ENCODE data around the gene CNTROB. TPM values are rescaled to one million over a fixed set of nuclear protein-coding genes. Genes with fewer than 3 reads are reported as not detected.

Gene CNTROB, protein sequence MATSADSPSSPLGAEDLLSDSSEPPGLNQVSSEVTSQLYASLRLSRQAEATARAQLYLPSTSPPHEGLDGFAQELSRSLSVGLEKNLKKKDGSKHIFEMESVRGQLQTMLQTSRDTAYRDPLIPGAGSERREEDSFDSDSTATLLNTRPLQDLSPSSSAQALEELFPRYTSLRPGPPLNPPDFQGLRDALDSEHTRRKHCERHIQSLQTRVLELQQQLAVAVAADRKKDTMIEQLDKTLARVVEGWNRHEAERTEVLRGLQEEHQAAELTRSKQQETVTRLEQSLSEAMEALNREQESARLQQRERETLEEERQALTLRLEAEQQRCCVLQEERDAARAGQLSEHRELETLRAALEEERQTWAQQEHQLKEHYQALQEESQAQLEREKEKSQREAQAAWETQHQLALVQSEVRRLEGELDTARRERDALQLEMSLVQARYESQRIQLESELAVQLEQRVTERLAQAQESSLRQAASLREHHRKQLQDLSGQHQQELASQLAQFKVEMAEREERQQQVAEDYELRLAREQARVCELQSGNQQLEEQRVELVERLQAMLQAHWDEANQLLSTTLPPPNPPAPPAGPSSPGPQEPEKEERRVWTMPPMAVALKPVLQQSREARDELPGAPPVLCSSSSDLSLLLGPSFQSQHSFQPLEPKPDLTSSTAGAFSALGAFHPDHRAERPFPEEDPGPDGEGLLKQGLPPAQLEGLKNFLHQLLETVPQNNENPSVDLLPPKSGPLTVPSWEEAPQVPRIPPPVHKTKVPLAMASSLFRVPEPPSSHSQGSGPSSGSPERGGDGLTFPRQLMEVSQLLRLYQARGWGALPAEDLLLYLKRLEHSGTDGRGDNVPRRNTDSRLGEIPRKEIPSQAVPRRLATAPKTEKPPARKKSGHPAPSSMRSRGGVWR
- 13.7 TPM for total RNA-seq

DNA sequence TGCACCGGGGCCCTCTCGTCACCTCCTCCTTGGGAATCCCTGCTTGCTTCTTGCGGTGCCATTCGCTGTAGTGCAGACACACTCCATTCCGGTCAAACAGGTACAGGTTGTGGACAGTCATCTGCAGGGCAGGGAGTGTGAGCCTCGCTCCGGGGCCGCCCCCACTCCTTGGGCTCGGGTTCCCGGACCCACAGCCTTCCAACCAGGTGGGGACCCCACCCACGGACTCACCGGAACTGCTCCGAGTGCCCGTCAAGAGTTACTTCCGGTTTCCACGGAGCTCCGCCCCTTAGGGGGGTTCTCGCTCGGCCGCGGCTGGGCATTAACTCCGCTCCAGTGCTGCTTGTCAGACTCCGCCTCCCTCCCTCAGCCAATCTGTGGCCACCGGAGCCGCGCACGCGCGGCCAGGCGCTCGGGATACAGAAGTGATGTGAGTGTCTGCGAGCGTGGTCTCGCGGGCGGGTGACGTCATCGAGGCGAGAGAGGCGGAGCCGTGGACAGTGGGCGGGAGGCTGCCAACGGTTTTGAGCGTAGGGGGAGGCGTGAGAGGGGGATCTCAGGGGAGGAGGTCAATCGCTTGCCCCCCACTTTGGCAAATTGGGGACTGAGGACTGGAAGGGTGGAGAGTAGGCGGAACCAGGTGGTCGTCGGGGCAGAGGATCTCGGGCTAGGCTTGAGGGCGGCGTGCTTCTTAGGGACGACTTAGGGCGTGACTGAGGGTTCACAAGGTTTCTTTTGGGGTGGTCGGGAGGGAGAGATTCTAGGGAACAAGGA lies at the start of gene CNTROB, which contains the start of gene TRAPPC1:
Gene CNTROB (plus strand): TSS at position 498 of the 774 bp plus-strand sequence. CDS start 874 bp downstream, outside the sequence.
Gene TRAPPC1 (minus strand): TSS at position 238 of the 774 bp plus-strand sequence. CDS start 117 bp downstream, at position 121.
- no peaks in the 10 kb centered on the region for H3K9me3 ChIP-seq
- H3K36me3 ChIP-seq, result peaks cover 0 to 15% of the 10 kb centered on the region in 2 donors
- H3K27me3 ChIP-seq, result no peaks in the 10 kb centered on the region
- H3K4me1 ChIP-seq, result peaks cover 12 to 18% of the 10 kb centered on the region in 2 donors
- peak; percentile 100 for DNase-seq (ENCODE audit: low spot score in 2 of 2)
- H3K4me3 ChIP-seq, result peak within 1 kb of the TSS; percentile 76 to 84
- intact Hi-C loops (cut with DNase I), result loop anchor here (1.0 kb wide), 3 partner anchors 16 to 75 kb away; partner anchors contain the start of genes NAA38 and RNF227
- H3K27ac ChIP-seq, result peak within 1 kb of the TSS; percentile 27 to 57
- TF ChIP-seq CTCF (IDR thresholded peaks at IDR 0.05), result no peak

GRCh38 chr17:7882629-7883028 lies 49.4 kb upstream of the CNTROB start:
- H3K4me3 ChIP-seq, result no peak overlapping the region
- intact Hi-C loops (cut with DNase I), result no loop called here

DNA sequence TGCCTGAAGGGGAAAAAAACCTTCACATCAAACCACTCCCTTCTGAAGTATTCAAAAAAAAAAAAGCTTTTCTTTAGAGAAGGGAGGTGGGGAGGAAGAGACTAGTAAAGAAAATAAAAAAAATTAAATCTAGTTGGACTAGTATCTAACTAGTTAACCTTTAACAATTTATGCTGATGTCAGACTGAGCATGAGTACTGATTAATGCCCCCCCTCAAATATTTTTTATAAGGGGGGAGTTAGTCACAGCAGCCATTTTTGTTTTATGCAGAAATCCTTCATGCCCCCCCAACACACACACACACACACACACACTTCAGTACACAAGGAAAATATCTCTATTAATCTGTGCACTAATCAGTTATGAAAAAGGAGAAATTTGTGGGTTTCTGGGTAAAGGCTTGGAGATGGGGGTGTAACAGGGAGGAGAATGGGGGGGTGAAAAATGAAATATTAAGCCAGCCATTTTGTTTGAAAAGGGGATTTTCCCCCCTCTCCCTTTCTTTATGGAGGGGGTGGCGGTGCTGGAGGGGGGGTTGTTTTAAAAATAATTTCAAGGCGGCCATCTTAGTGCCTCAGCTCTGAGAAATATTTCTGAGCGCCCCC lies 48.1 kb upstream of the CNTROB start:
- no peak for TF ChIP-seq CTCF (IDR thresholded peaks at IDR 0.05)
- peaks cover 0 to 6% of the 10 kb centered on the region in 2 donors for H3K36me3 ChIP-seq
- H3K27ac ChIP-seq, result peak overlapping the region; percentile 61 to 90
- H3K27me3 ChIP-seq, result no peaks in the 10 kb centered on the region
- H3K9me3 ChIP-seq, result no peaks in the 10 kb centered on the region
- intact Hi-C loops (cut with DNase I), result no loop called here
- peak overlapping the region; percentile 25 to 95 for H3K4me3 ChIP-seq
- H3K4me1 ChIP-seq, result peaks cover 11 to 17% of the 10 kb centered on the region in 2 donors
- no peak for DNase-seq (ENCODE audit: low spot score in 2 of 2)

More at GRCh38 chr17:7882629-7883028, 49.4 kb upstream of the CNTROB start:
- Histone ChIP-seq H3K27me3 (no peaks in the 10 kb centered on the region), H3K27ac (peak overlapping the region; percentile 12 to 42), H3K36me3 (peaks cover 0 to 6% of the 10 kb centered on the region in 2 donors), H3K9me3 (no peaks in the 10 kb centered on the region), H3K4me1 (peaks cover 0 to 4% of the 10 kb centered on the region in 2 donors)
- DNase-seq (ENCODE audit: low spot score in 2 of 2), result no peak
- no peak for TF ChIP-seq CTCF (IDR thresholded peaks at IDR 0.05)

DNA sequence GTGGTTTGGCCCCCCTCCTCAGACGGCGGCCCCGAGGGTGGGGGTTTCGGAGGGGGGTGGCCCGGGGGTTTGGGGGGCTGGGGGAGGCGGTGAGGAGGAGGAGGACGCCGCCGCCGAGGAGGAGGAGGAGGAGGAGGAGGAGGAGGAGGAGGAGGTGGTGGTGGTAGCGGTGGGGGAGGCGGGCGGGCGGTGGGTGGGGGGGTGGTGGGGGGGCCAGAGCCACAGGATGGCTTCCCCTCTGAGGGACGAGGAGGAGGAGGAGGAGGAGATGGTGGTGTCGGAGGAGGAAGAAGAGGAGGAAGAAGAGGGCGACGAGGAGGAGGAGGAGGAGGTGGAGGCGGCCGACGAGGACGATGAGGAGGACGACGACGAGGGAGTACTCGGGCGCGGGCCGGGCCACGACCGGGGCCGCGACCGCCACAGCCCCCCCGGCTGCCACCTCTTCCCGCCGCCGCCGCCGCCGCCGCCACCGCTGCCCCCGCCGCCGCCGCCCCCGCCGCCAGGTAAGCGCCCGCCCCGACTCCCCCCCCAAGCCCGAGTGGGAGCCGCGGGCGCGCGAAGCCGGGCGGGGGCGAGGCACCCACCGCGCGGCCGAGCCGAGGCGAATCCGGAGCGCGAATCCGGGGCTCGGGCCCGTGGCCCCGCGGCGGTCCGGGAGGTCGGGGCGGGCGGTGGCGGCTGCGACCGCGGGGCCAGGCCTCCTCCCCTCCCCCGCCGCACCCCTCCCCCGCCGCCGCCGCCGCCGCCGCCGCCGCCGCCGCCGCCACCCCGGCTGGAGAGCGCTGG lies 47.2 kb upstream of the CNTROB start:
- H3K4me1 ChIP-seq, result peaks cover 18 to 25% of the 10 kb centered on the region in 2 donors
- DNase-seq (ENCODE audit: low spot score in 2 of 2), result no peak
- no peak for TF ChIP-seq CTCF (IDR thresholded peaks at IDR 0.05)
- intact Hi-C loops (cut with DNase I), result no loop called here
- peak overlapping the region; percentile 77 to 95 for H3K4me3 ChIP-seq
- no peaks in the 10 kb centered on the region for H3K9me3 ChIP-seq
- peaks cover 0 to 6% of the 10 kb centered on the region in 2 donors for H3K36me3 ChIP-seq
- no peaks in the 10 kb centered on the region for H3K27me3 ChIP-seq
- peak overlapping the region; percentile 90 to 91 for H3K27ac ChIP-seq
